ENCODE results near the gene NKX6-2. TPM values are rescaled to one million over a fixed set of nuclear protein-coding genes. Genes with fewer than 3 reads are reported as not detected.

NKX6-2 gene
- total RNA-seq, 1 experiment from 2014 or later: not detected

- ChIA-PET POLR2A (no interaction called here), CTCF (no interaction called here)
- Mint-ChIP-seq H3K9me3 (ENCODE audit: unreplicated experiment) (no peaks in the 10 kb centered on the region), H3K27ac (ENCODE audit: unreplicated experiment) (no peak overlapping the region), H3K4me1 (ENCODE audit: low read depth, unreplicated experiment) (no peaks in the 10 kb centered on the region), H3K36me3 (ENCODE audit: insufficient read depth, unreplicated experiment) (peaks cover 6% of the 10 kb centered on the region), H3K27me3 (ENCODE audit: insufficient read depth, unreplicated experiment) (peaks cover 3% of the 10 kb centered on the region), H3K4me3 (ENCODE audit: unreplicated experiment) (no peak overlapping the region)
- H3K36me3 ChIP-seq (ENCODE audit: control insufficient read depth, insufficient read depth, low read length): no peaks in the 10 kb centered on the region
- no peaks in the 10 kb centered on the region for H3K9me3 ChIP-seq
- no peak for DNase-seq
- no peak overlapping the region for H3K4me3 ChIP-seq (ENCODE audit: low read depth, low read length)
- peaks cover 1% of the 10 kb centered on the region; the same call in 1 of the 2 replicates for H3K27me3 ChIP-seq (replicated peaks; ENCODE audit: control insufficient read depth, insufficient read depth, low read length)
- BruUV-seq (replicated peaks): no TSS peak
- intact Hi-C loops (cut with micrococcal nuclease; ENCODE audit: unreplicated experiment): loop anchor here (5.0 kb wide), 1 partner anchor 139 kb away; no protein-coding TSS in a partner anchor
- peaks cover 11% of the 10 kb centered on the region; the same call in 1 of the 2 replicates for H3K4me1 ChIP-seq
- TF ChIP-seq CTCF (IDR thresholded peaks at IDR 0.05; ENCODE audit: insufficient read depth in 1 of 2, low read depth in 1 of 2, low read length in 1 of 2, severe bottlenecking in 1 of 2, unreplicated experiment in 1 of 2): no peak
These were observed 5.2 kb upstream of the NKX6-2 start for GRCh38 chr10:132790934-132791829.

DNA sequence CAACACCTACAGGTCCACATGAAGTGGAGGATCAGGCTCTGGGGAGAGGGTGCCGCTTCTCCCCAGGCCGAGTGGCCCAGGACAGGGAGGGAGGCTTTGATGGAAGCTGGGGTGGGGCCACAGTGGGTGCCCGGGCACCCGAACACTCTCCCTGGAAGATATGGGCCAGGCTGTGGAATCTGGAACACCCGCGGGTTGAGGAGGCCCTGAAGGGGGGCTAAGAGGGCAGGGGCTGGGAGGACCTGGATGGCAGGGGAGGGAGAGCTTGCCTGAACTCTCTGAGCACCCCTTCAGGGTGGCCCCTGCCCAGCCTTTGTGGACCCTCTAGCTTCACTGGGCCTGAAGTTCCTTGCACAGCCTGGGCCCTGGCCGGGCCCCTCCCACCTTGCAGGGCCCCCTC is 4.5 kb upstream of the NKX6-2 start:
- Histone ChIP-seq H3K4me3 (ENCODE audit: low read depth, low read length) (no peak overlapping the region), H3K27me3 (replicated peaks; ENCODE audit: control insufficient read depth, insufficient read depth, low read length) (peaks cover 1% of the 10 kb centered on the region; the same call in 1 of the 2 replicates), H3K36me3 (ENCODE audit: control insufficient read depth, insufficient read depth, low read length) (no peaks in the 10 kb centered on the region), H3K4me1 (peaks cover 11% of the 10 kb centered on the region; the same call in 1 of the 2 replicates), H3K9me3 (no peaks in the 10 kb centered on the region)
- ChIA-PET POLR2A (no interaction called here), CTCF (no interaction called here)
- H3K36me3 Mint-ChIP-seq (ENCODE audit: insufficient read depth, unreplicated experiment): peaks cover 6% of the 10 kb centered on the region
- no peaks in the 10 kb centered on the region for H3K4me1 Mint-ChIP-seq (ENCODE audit: low read depth, unreplicated experiment)
- peaks cover 3% of the 10 kb centered on the region for H3K27me3 Mint-ChIP-seq (ENCODE audit: insufficient read depth, unreplicated experiment)
- no peaks in the 10 kb centered on the region for H3K9me3 Mint-ChIP-seq (ENCODE audit: unreplicated experiment)
- TF ChIP-seq CTCF (IDR thresholded peaks at IDR 0.05; ENCODE audit: insufficient read depth in 1 of 2, low read depth in 1 of 2, low read length in 1 of 2, severe bottlenecking in 1 of 2, unreplicated experiment in 1 of 2): no peak
- H3K4me3 Mint-ChIP-seq (ENCODE audit: unreplicated experiment): no peak overlapping the region
- H3K27ac Mint-ChIP-seq (ENCODE audit: unreplicated experiment): no peak overlapping the region
- no TSS peak for BruUV-seq (replicated peaks)
- DNase-seq: no peak
- intact Hi-C loops (cut with micrococcal nuclease; ENCODE audit: unreplicated experiment): loop anchor here (5.0 kb wide), 1 partner anchor 138 kb away; no protein-coding TSS in a partner anchor

GRCh38 chr10:132789659-132790148 is 3.8 kb upstream of the NKX6-2 start:
- POLR2A ChIA-PET: no interaction called here
- H3K27me3 Mint-ChIP-seq (ENCODE audit: insufficient read depth, unreplicated experiment): peaks cover 3% of the 10 kb centered on the region
- peaks cover 11% of the 10 kb centered on the region; the same call in 1 of the 2 replicates for H3K4me1 ChIP-seq
- no peak overlapping the region for H3K27ac Mint-ChIP-seq (ENCODE audit: unreplicated experiment)
- H3K4me3 Mint-ChIP-seq (ENCODE audit: unreplicated experiment): peak overlapping the region; percentile 40
- H3K27me3 ChIP-seq (replicated peaks; ENCODE audit: control insufficient read depth, insufficient read depth, low read length): peaks cover 1% of the 10 kb centered on the region; the same call in 1 of the 2 replicates
- intact Hi-C loops (cut with micrococcal nuclease; ENCODE audit: unreplicated experiment): loop anchor here (5.0 kb wide), 1 partner anchor 137 kb away; no protein-coding TSS in a partner anchor
- BruUV-seq (replicated peaks): no TSS peak
- TF ChIP-seq CTCF (IDR thresholded peaks at IDR 0.05; ENCODE audit: insufficient read depth in 1 of 2, low read depth in 1 of 2, low read length in 1 of 2, severe bottlenecking in 1 of 2, unreplicated experiment in 1 of 2): no peak
- H3K4me1 Mint-ChIP-seq (ENCODE audit: low read depth, unreplicated experiment): no peaks in the 10 kb centered on the region
- no peaks in the 10 kb centered on the region for H3K9me3 Mint-ChIP-seq (ENCODE audit: unreplicated experiment)
- no peaks in the 10 kb centered on the region for H3K9me3 ChIP-seq
- no peak overlapping the region for H3K4me3 ChIP-seq (ENCODE audit: low read depth, low read length)
- CTCF ChIA-PET: interaction anchor here (0.6 kb wide), 1 partner anchor 489 kb away, joined by 3 read pairs; no protein-coding TSS in a partner anchor
- peaks cover 6% of the 10 kb centered on the region for H3K36me3 Mint-ChIP-seq (ENCODE audit: insufficient read depth, unreplicated experiment)
- DNase-seq: no peak
- H3K36me3 ChIP-seq (ENCODE audit: control insufficient read depth, insufficient read depth, low read length): no peaks in the 10 kb centered on the region

Data from Caco-2 (cell line).